HG02885 (cell line): Measurements from ENCODE around the gene GPATCH1.
A peak's percentile ranks its signal among the peaks of the same experiment; 100 is the strongest.
"Not testable (repeated sequence)": the region's sequence is repeated elsewhere in the genome, so short reads cannot be mapped to it uniquely, and the experiment has no call there.

ENCODE experiments used
- ATAC-seq: cut with Tn5 transposase; IDR thresholded peaks from one replicate; pipeline ENCODE4 v1.9.1; 2021; ENCODE audit warnings: mild to moderate bottlenecking; ENCODE audit not compliant: unreplicated experiment, poor library complexity

Gene GPATCH1

GRCh38 chr19:33110137-33110910 lies 29.3 kb downstream of the GPATCH1 start:
- ATAC-seq, result no peak

DNA sequence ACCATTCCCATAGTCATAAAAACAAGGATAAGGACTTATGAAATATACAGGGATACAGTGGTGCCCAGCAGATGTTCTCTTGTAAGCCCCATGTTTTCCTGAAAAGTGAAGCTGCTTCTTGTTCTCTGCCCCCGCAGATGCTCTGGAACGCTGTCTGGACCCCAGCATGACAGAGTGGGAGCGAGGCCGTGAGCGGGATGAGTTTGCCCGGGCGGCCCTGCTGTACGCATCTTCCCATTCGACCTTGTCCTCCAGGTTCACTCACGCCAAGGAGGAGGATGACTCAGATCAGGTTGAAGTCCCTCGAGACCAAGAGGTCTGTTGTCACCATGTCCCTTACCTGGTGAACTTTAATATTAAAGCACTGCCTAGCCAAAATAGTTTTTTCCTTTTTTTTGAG lies 30.6 kb downstream of the GPATCH1 start:
- ATAC-seq, result no peak

GRCh38 chr19:33114312-33114711 lies 33.3 kb downstream of the GPATCH1 start:
- no peak for ATAC-seq

GRCh38 chr19:33117501-33117900 lies 36.5 kb downstream of the GPATCH1 start:
- no peak for ATAC-seq

DNA sequence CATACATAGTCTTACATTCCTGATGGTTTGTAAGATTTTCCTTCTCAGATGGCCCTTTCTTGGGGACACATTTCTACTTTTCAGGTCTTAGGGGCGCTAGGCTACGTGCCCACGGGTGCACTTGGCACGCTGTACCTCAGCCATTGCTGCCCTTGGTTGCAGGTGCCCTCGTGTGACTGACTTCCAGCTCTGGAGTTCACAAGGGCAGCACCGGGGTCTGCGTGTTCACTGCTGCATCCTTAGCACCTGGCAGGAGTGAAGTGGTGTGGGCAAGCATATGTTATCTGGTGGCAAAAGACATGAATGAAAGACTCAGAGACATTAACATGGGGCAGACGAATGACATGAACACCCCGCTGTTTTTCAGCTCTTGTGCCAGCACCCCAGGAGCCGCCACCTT lies 37.7 kb downstream of the GPATCH1 start:
- no peak for ATAC-seq

- no peak for ATAC-seq
Measured at GRCh38 chr19:33124207-33125098, 43.5 kb downstream of the GPATCH1 start.

- ATAC-seq, result peak; percentile 59
Measured at GRCh38 chr19:33125929-33126388, 45.0 kb downstream of the GPATCH1 start.

DNA sequence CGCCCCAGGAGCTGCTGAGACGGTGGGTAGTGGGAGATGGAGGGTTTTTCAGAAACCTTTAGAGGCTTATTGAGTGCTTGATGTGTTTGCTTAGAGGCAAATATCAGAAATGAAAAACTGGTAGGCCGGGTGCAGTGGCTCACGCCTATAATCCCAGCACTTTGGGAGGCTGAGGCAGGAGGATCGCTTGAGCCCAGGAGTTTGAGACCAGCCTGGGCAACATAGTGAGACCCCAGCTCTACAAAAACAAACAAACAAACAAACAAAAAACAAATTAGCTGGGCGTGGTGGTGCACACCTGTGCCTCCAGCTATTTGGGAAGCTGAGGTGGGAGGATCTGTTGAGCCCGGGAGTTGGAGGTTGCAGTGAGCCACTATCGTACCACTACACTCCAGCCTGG lies 45.7 kb downstream of the GPATCH1 start:
- ATAC-seq, result not testable (repeated sequence)

DNA sequence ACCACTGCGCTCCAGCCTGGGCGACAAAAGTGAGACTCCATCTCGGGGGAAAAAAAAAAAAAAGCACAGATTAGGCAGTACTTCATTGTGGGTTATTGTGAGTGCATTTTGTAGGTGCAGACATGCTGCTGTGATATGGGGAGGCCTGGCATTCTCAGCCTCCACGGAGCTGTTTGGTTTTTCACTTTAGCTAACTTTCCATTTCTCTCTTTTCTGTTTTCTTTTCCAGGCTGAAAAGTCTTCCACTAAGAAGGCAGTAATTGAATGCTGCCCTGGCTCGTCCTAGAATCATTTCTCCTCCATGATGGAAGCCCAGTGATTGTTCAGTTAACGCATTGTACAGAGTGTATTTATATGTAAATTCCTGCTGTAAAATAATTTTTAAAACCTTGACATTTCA lies 48.9 kb downstream of the GPATCH1 start:
- no peak for ATAC-seq

DNA sequence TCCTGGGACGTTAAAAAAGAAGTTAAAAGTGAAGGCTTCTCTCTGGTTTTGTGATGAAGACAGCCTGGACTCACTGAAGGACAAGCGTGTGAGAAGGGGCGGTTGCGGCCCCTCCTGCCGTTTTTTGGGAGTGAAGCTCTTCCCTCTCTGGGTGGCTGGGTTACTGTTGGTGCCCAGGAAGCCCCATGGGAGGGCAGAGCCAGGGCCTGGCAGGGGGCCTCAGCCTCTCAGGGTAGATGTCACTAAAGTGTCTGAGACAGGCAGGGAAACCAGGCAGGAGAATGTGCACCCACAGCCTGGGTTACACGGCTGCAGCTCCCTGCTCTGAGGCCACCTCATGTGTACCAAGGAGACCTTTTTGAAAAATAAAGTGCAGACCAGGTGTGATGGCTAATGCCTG lies 49.5 kb downstream of the GPATCH1 start:
- no peak for ATAC-seq

DNA sequence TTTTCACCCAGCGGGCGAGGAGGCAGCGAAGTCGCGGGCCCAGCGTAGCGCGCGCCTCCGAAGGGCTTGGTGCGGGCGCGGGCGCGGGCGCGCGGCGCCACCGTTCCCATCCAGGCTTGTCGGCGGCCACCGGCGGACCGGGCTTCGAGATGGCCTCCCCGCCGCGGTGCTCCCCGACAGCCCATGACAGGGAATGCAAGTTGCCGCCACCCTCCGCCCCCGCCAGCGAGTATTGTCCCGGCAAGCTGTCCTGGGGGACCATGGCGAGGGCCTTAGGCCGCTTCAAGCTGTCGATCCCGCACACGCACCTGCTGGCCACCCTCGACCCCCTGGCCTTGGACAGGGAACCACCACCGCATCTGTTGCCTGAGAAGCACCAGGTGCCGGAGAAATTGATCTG lies 51.0 kb downstream of the GPATCH1 start, which contains the start of gene WDR88:
Gene WDR88 (plus strand): TSS at position 94 of the 400 bp plus-strand sequence. CDS start 56 bp downstream, at position 150.
- no peak for ATAC-seq

DNA sequence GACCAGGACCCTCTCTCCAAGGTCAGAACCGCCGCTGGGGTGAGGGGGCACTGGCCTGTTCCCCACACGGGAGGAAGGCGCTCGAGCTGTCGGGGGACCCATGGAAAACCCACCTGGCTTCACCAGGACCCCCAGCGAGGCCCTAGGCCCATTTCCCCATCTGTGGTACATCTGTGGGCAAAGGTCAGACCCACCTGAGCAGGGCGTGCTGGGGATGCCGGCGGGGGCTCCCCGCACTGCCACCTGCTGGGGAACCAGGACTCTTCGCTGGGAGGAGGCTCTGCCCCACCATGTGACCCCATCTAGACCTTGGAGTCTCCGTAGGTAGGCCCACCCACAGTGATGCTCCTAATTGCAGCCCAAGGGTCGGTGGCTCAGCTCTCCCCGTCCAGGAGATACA lies 51.4 kb downstream of the GPATCH1 start:
- ATAC-seq, result no peak

DNA sequence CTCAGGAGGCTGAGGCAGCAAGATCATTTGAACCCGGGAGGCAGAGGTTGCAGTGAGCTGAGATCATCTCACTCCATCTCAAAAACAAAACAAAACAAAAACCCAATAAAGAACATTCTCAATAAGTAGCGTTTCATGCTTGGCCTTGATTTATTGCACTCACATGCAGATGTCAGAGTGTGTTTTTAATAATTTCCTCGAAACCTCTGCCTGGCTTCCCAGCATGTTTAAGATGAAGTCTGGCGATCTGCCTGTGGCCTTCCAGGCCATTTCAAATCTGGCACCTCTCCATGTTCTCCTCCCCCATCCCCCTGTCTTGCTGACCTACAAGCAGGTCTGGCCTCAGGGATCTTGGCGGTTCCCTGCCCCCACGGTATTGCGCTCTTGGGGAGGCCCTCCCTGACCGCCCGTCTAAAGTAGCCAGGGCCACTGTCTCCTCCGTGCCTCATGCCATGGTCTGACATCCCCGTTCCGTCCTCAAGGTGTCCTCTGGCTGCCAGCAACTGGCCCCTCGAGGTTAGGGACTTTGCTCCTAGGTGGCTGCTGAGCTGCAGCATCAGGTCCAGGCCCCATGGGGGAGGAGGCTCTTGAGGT lies 52.6 kb downstream of the GPATCH1 start:
- no peak for ATAC-seq

DNA sequence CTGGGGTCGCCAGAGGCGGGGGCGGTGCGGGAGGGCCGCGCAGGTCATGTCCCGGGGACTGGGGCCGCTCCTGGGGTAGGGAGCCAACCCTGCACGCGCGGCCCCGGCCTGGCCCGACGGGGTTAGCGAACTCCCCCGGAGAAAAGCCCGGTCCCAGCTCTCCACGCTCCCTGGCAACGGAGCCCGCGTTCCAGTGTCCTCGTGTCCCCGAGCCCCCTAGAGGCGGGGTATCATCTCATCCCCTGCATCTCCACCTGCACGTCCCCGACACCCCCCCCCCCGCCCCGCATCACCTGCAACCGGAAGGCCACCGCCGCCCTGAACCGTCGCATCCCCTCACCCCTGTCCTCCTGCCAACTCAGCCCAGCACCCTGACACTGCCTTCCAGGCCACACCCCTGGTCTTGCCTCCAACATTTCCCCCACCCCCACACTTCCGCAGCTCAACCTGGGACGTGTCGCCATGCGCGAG lies 53.6 kb downstream of the GPATCH1 start:
- ATAC-seq, result no peak

- ATAC-seq, result no peak
Measured at GRCh38 chr19:33139165-33139564, 58.2 kb downstream of the GPATCH1 start.

DNA sequence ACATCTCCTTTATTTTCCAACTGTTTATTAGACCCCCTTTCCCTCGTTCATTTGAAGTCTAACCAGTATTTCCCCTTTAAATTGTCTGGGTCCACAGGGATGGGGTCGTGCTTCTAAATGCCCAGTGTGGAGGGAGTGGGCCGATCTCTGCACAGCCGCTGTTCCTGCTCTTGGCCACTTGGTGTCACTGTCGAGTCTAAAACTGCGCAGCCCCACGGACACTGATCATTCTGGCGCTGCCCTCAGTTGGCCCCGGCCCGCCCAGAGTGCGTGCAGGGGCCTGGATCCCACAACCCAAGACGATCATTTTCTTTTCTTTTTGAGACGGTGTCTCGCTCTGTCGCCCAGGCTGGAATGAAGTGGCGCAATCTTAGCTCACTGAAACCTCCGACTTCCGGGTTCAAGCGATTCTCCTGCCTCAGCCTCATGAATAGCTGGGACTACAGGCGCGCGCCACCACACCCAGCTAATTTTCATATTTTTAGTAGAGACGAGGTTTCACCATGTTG lies 63.0 kb downstream of the GPATCH1 start:
- peak; percentile 68 for ATAC-seq

- ATAC-seq, result no peak
Measured at GRCh38 chr19:33146209-33146608, 65.2 kb downstream of the GPATCH1 start.

- no peak for ATAC-seq
Measured at GRCh38 chr19:33147538-33147937, 66.6 kb downstream of the GPATCH1 start.

GRCh38 chr19:33150852-33151518 lies 70.0 kb downstream of the GPATCH1 start:
- ATAC-seq, result no peak

GRCh38 chr19:33152176-33152575 lies 71.2 kb downstream of the GPATCH1 start:
- no peak for ATAC-seq
